Endothelial cell of umbilical vein (primary cell): ENCODE data around the gene SYNGR3.

ENCODE experiments used
- CTCF ChIP-seq, 2 donors: IDR thresholded peaks; 1 replicate in 1 of 2; 2 replicates in 1 of 2; pipeline ENCODE4 v1.5.1; 2011; ENCODE audit warnings: low read length in 2 of 2, mild to moderate bottlenecking in 2 of 2, moderate library complexity in 2 of 2, control low read depth in 1 of 2, inconsistent platforms in 1 of 2, low read depth in 1 of 2; ENCODE audit not compliant: insufficient read depth in 1 of 2; ENCODE audit errors: extremely low read depth in 1 of 2
- EZH2 ChIP-seq: IDR thresholded peaks from 2 replicates; pipeline ENCODE4 v1.6.1; 2012; ENCODE audit warnings: borderline replicate concordance, low read depth, mild to moderate bottlenecking, moderate library complexity, low read length, inconsistent platforms; ENCODE audit not compliant: severe bottlenecking
- POLR2A ChIP-seq: IDR thresholded peaks from 2 replicates; pipeline ENCODE4 v1.6.1; 2012; ENCODE audit warnings: low read depth, mild to moderate bottlenecking, control low read depth, low read length
- POLR2AphosphoS5 ChIP-seq: IDR thresholded peaks from 2 replicates; pipeline ENCODE4 v1.6.1; 2012; ENCODE audit warnings: low read depth, mild to moderate bottlenecking, control low read depth, low read length, moderate library complexity; ENCODE audit not compliant: insufficient read depth

DNA sequence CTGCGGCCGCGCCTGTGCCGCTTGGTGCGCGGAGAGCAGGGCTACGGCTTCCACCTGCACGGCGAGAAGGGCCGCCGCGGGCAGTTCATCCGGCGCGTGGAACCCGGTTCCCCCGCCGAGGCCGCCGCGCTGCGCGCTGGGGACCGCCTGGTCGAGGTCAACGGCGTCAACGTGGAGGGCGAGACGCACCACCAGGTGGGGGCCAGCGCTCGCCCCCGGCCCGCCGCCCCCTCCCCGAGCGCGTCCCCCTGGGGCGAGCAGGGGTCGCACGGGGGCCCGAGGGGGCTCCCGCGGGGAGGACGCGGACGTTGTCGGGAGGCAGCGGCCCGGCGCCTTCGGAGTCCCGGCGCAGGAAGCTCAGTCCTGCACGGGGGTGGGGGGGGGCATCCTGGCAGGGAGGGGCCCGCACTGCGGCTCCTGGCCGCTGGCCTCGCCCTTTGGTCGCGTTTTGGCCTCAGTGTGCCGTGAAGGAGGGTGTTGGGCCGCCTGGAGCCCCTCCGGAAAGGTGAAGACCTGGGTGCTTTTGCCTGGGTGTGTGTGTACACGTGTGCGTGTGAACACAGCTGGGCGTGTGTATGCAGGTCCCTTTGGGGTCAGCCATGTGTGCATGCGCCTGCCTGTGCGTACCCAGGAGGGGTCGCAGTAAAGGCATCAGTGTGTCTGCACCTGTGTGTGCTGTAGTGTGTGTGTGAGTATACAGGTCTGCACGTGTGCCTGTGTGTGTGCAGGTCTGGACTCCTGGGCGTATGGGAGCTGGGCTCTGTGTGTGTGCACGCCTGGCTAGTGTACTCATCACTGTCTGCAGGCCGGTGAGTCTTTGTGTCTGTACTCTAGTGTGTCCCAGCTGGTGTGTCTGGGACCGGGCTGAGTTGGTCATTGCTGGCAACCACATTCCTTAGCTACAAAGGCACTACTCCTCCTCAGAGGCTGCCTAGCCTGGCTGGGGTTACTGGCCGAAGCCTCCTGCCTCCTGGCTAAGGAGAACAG lies 37.5 kb downstream of the SYNGR3 start:
- TF ChIP-seq POLR2A (no peak), POLR2AphosphoS5 (no peak), CTCF (IDR thresholded peaks at IDR 0.05; ENCODE audit: extremely low read depth in 1 of 2, insufficient read depth in 1 of 2, low read depth in 1 of 2, low read length in 2 of 2) (no peak), EZH2 (no peak)
